Measurements from ENCODE around the gene PRKCH. TPM values are rescaled to one million over a fixed set of nuclear protein-coding genes. Genes with fewer than 3 reads are reported as not detected.

PRKCH gene
- total and polyA plus RNA-seq, 10 of the 15 experiments (the other 5 are each of a cell fraction or from before 2014, with no cell fraction given) = 10.7 to 140 (median 33.2) TPM

GRCh38 chr14:61438497-61438859, 117.1 kb downstream of the PRKCH start:
- DNase-seq (ENCODE audit: low read depth, low spot score) (peak; percentile 69), FAIRE-seq (no peak), ATAC-seq (peak; percentile 67)
- H3K27me3 ChIP-seq (replicated peaks in 1 of 2; ENCODE audit: control insufficient read depth in 2 of 2, insufficient read depth in 2 of 2, low read length in 1 of 2) = no peaks in the 10 kb centered on the region
- WGBS (ENCODE audit: insufficient coverage, insufficient replicate concordance, low lambda C conversion rate, missing lambda C conversion rate) = 6% methylated on average over 2 of the region's 2 CpGs
- POLR2A ChIA-PET = interaction anchor here (1.0 to 9.4 kb wide), 5 partner anchors 35 to 116 kb away, joined by 3 to 66 read pairs (median 3); partner anchors contain the start of gene PRKCH
- H3K9ac ChIP-seq (ENCODE audit: control insufficient read depth, insufficient read depth, low read length) = peak overlapping the region; percentile 71
- peaks cover 63% of the 10 kb centered on the region for H3K79me2 ChIP-seq (ENCODE audit: control insufficient read depth, insufficient read depth, low read length)
- peak overlapping the region; percentile 84 for H3K4me2 ChIP-seq (ENCODE audit: control insufficient read depth, insufficient read depth)
- RAD21 ChIA-PET (ENCODE audit: unreplicated experiment) = interaction anchor here (0.5 to 9.4 kb wide), 8 partner anchors 13 to 115 kb away, joined by 3 to 87 read pairs (median 4); no protein-coding TSS in a partner anchor
- no peaks in the 10 kb centered on the region; the same call in 2 of the 3 replicates for H3K9me3 ChIP-seq (replicated peaks; ENCODE audit: control insufficient read depth, insufficient read depth, low read length)
- intact Hi-C loops (cut with micrococcal nuclease; ENCODE audit: unreplicated experiment) (loop anchor here (5.0 kb wide), 1 partner anchor 96 kb away; no protein-coding TSS in a partner anchor), in situ Hi-C loops (cut with MboI) (loop anchor here (25.0 kb wide), 1 partner anchor 126 kb away; the partner anchor contains the start of gene PRKCH)
- peaks cover 0 to 4% of the 10 kb centered on the region in 2 experiments; a peak in 3 of 4 replicates for H3K36me3 ChIP-seq (ENCODE audit: control insufficient read depth in 2 of 2, insufficient read depth in 2 of 2, low read length in 1 of 2)
- no TSS peak for BruUV-seq (replicated peaks)
- peaks cover 34% of the 10 kb centered on the region for H3K4me1 ChIP-seq (ENCODE audit: control insufficient read depth, insufficient read depth, low read length)
- no peak overlapping the region for H2AFZ ChIP-seq (ENCODE audit: control insufficient read depth, low read depth, low read length)
- peak overlapping the region; percentile 54; the same call in 1 of the 2 replicates for H3K4me3 ChIP-seq
- CTCF ChIA-PET = interaction anchor here (1.3 to 1.4 kb wide), 2 partner anchors 11 to 33 kb away, joined by 3 to 4 read pairs; no protein-coding TSS in a partner anchor
- peak overlapping the region; percentile 93 for H3K27ac ChIP-seq (ENCODE audit: control insufficient read depth, insufficient read depth)
- SMC1A ChIA-PET (ENCODE audit: uncharacterized antibody, unreplicated experiment) = interaction anchor here (1.0 to 9.8 kb wide), 13 partner anchors 11 to 140 kb away, joined by 3 to 66 read pairs (median 7); no protein-coding TSS in a partner anchor
- H4K20me1 ChIP-seq (ENCODE audit: control insufficient read depth, insufficient read depth) = no peaks in the 10 kb centered on the region
- TF ChIP-seq ELK1 (IDR thresholded peaks at IDR 0.05; ENCODE audit: low read depth, low read length) = no peak
- TF ChIP-seq BMI1 (IDR thresholded peaks at IDR 0.05; ENCODE audit: borderline replicate concordance) = no peak
- peak; percentile 51 for TF ChIP-seq SKIL (IDR thresholded peaks at IDR 0.05; ENCODE audit: low read depth, poor library complexity, severe bottlenecking)
- TF ChIP-seq BACH1 (IDR thresholded peaks at IDR 0.05; ENCODE audit: borderline replicate concordance) = no peak
- TF ChIP-seq ZBTB11 (CRISPR knock-in tag; IDR thresholded peaks at IDR 0.05) = no peak
- TF ChIP-seq ZNF274 (IDR thresholded peaks at IDR 0.05; ENCODE audit: insufficient read depth, insufficient read length) = no peak
- TF ChIP-seq ETV6 (conservative IDR thresholded peaks at IDR 0.05 in 1 of 2, IDR thresholded peaks at IDR 0.05 in 1 of 2; ENCODE audit: borderline replicate concordance in 1 of 2, low read depth in 1 of 2) = no peak
- TF ChIP-seq ZZZ3 (IDR thresholded peaks at IDR 0.05; ENCODE audit: control insufficient read depth, insufficient read length, low read depth) = no peak
- TF ChIP-seq MEF2B (IDR thresholded peaks at IDR 0.05; ENCODE audit: partially characterized antibody, poor library complexity, severe bottlenecking) = no peak
- no peak for TF ChIP-seq NR2C2 (IDR thresholded peaks at IDR 0.05; ENCODE audit: borderline replicate concordance, control insufficient read depth, insufficient read length, low read depth)
- peak; percentile 39; the same call in 1 of the 2 replicates for TF ChIP-seq NFIC (IDR thresholded peaks at IDR 0.05; ENCODE audit: low read depth, low read length)
- TF ChIP-seq BRCA1 (IDR thresholded peaks at IDR 0.05; ENCODE audit: low read depth, low read length) = no peak
- TF ChIP-seq SMC3 (IDR thresholded peaks at IDR 0.05; ENCODE audit: borderline replicate concordance, low read length) = no peak
- no peak for TF ChIP-seq HDGF (IDR thresholded peaks at IDR 0.05)
- no peak for TF ChIP-seq SMARCA5 (IDR thresholded peaks at IDR 0.05)

All from GM12878 (cell line).